CD4-positive, CD25-positive, alpha-beta regulatory T cell (primary cell): Measurements from ENCODE around the gene C13orf42. TPM values are rescaled to one million over a fixed set of nuclear protein-coding genes. Genes with fewer than 3 reads are reported as not detected.
A peak's percentile ranks its signal among the peaks of the same experiment; 100 is the strongest.

Experiments used
- ATAC-seq, 2 donors: fragments of 150-1000 bp; cut with Tn5 transposase; one replicate each; pipeline ENCODE4 v1.10.0; 2021; ENCODE audit warnings: low read depth in 2 of 2, moderate number of reproducible peaks in 2 of 2, moderate library complexity in 1 of 2
- DNase-seq, 3 donors: peaks; one replicate each; pipeline versions ENCODE4 v3.0.0 to v3.0.0-alpha.2; 2012 to 2022; ENCODE audit warnings: mixed read lengths in 1 of 3
- H3K27ac ChIP-seq: one replicate; pipeline ENCODE4 v1.7.0; 2013; ENCODE audit warnings: mild to moderate bottlenecking, low read length; ENCODE audit not compliant: insufficient read depth, poor library complexity, severe bottlenecking
- H3K27me3 ChIP-seq: one replicate; pipeline ENCODE4 v1.7.0; 2013; ENCODE audit warnings: low read length; ENCODE audit not compliant: control insufficient read depth, insufficient read depth
- H3K36me3 ChIP-seq: one replicate; pipeline ENCODE4 v1.7.0; 2013; ENCODE audit warnings: mild to moderate bottlenecking, low read length, moderate library complexity; ENCODE audit not compliant: control insufficient read depth, insufficient read depth
- H3K4me1 ChIP-seq: 2 replicates; pipeline ENCODE4 v1.7.0; 2013; ENCODE audit warnings: mild to moderate bottlenecking, low read length; ENCODE audit not compliant: insufficient read depth, control insufficient read depth, poor library complexity, severe bottlenecking
- H3K4me3 ChIP-seq: one replicate; pipeline ENCODE4 v1.7.0; 2013; ENCODE audit warnings: low read depth, mild to moderate bottlenecking, low read length, moderate library complexity
- H3K9me3 ChIP-seq, 2 experiments: 1 replicate in 1 of 2; 2 replicates in 1 of 2; pipeline ENCODE4 v1.7.0; 2013; ENCODE audit warnings: low read length in 2 of 2, mild to moderate bottlenecking in 1 of 2, moderate library complexity in 1 of 2; ENCODE audit not compliant: control insufficient read depth in 2 of 2
- H3K27ac Mint-ChIP-seq, 3 donors: one replicate each; pipeline ENCODE4 v1.8.0; 2020 to 2022; ENCODE audit warnings: mild to moderate bottlenecking in 3 of 3, mixed read lengths in 3 of 3, moderate library complexity in 2 of 3
- H3K27me3 Mint-ChIP-seq: one replicate; pipeline ENCODE4 v1.8.0; 2022; ENCODE audit warnings: mild to moderate bottlenecking, mixed read lengths
- H3K36me3 Mint-ChIP-seq: one replicate; pipeline ENCODE4 v1.8.0; 2020; ENCODE audit warnings: mixed read lengths
- H3K4me1 Mint-ChIP-seq, 4 donors: one replicate each; pipeline ENCODE4 v1.8.0; 2020 to 2022; ENCODE audit warnings: mixed read lengths in 4 of 4, mild to moderate bottlenecking in 1 of 4
- H3K4me3 Mint-ChIP-seq, 4 donors: one replicate each; pipeline ENCODE4 v1.8.0; 2020 to 2022; ENCODE audit warnings: mild to moderate bottlenecking in 4 of 4, mixed read lengths in 4 of 4, moderate library complexity in 3 of 4
- H3K9me3 Mint-ChIP-seq, 7 donors: one replicate each; pipeline ENCODE4 v1.8.0; 2020 to 2022; ENCODE audit warnings: mixed read lengths in 7 of 7, mild to moderate bottlenecking in 3 of 7, moderate library complexity in 2 of 7
- polyA plus RNA-seq, 4 donors: library from polyadenylated mRNA; unstranded; fragments of 300-500 nt; fragmentation: Illumina TruSeq; gene quantifications; one replicate each; pipeline ENCODE4 v1.2.3, GENCODE V29; 2021
- total RNA-seq: library from RNA; stranded (reverse); gene quantifications from one replicate; pipeline ENCODE4 v1.2.3, GENCODE V29; 2022

Gene C13orf42
- total and polyA plus RNA-seq, 5 donors from 2014 or later: not detected

DNA sequence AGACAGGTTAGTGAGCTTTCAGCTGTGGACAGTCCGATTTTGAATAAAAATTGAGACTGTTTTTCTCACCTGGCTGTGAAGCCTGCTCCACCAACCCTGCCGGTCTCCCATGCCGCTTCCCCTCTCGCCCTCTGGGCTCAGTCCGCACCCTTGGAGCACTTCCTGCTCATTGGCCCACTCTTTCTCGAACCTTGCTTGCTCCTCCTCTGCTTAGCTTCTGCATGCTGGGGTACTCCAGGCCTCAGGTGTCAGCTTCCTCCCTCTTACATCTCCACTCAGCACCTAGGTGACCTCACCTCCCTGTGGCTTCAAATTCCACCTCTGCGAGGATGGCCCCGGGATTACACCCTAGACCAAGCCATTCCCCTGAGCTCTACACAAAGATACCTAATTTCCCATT lies 39.6 kb downstream of the C13orf42 start:
- peaks cover 0 to 1% (median 0%) of the 10 kb centered on the region in 7 donors for H3K9me3 Mint-ChIP-seq
- H3K4me1 ChIP-seq: no peaks in the 10 kb centered on the region
- H3K9me3 ChIP-seq: no peaks in the 10 kb centered on the region
- peaks cover 2% of the 10 kb centered on the region for H3K27me3 ChIP-seq
- peaks cover 0 to 12% (median 6%) of the 10 kb centered on the region in 4 donors for H3K4me1 Mint-ChIP-seq
- no peak overlapping the region for H3K27ac Mint-ChIP-seq
- H3K4me3 Mint-ChIP-seq: no peak overlapping the region
- H3K27me3 Mint-ChIP-seq: peaks cover 8% of the 10 kb centered on the region
- H3K36me3 ChIP-seq: no peaks in the 10 kb centered on the region
- H3K27ac ChIP-seq: no peak overlapping the region
- no peaks in the 10 kb centered on the region for H3K36me3 Mint-ChIP-seq
- H3K4me3 ChIP-seq: no peak overlapping the region
- DNase-seq (no peak), ATAC-seq (no peak)

DNA sequence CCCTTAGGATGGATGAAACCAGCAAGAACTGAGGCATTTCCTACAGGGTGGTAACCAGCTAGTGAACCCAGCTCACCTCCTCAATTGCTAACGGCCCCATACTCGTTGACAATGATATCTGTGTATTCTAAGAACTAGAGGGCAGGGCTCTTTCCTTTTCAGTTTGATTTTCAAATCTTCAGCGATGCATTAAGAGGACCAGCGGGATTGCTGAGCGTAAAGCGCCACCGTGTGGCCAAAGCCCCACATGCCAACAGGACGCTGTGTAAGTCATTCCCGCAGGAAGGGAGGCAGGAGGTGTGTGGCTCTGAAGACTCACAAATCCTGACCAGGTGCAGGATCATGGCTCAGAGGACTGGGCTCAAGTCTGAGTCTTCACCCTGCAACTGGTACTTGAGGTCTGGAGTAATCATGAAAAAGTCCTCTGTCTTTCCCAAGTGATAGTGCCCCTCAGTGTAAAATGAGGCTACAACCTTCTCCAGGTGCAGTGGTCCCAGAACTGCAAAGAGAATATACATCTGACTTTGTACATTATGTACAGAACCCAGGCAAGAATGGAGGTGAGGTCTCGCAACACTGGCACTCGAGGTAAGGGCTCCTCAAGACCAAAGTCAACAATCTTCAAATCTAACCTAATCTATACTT lies 40.9 kb downstream of the C13orf42 start:
- peaks cover 0 to 12% (median 6%) of the 10 kb centered on the region in 4 donors for H3K4me1 Mint-ChIP-seq

DNA sequence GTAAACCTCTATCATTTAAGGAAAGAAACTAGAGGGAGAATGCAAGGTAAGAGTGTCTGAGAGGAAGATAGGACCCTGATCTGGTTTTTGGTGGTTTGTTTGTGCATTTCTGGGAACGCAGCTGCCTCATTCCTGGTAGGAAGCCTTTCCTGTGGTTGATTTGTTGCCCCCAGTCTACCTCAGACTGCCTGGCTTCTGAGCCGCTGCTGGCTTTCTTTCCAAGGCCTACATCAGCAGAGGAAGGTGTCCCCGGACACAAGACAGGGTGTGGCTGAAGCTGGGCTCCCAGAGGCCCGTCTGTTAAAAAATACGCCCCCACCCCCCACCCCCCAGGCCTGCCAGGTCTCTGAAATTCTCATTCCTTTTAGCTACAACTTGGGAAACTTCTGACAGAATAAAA lies 42.6 kb downstream of the C13orf42 start:
- Mint-ChIP-seq H3K4me3 (no peak overlapping the region), H3K4me1 (peaks cover 0 to 12% (median 6%) of the 10 kb centered on the region in 4 donors), H3K27ac (no peak overlapping the region), H3K9me3 (peaks cover 0 to 1% (median 0%) of the 10 kb centered on the region in 7 donors), H3K27me3 (peaks cover 19% of the 10 kb centered on the region), H3K36me3 (no peaks in the 10 kb centered on the region)
- DNase-seq (no peak), ATAC-seq (no peak)
- Histone ChIP-seq H3K9me3 (no peaks in the 10 kb centered on the region), H3K4me1 (no peaks in the 10 kb centered on the region), H3K4me3 (no peak overlapping the region), H3K27me3 (peaks cover 10% of the 10 kb centered on the region), H3K27ac (no peak overlapping the region), H3K36me3 (no peaks in the 10 kb centered on the region)

More for the DNA sequence above, 40.9 kb downstream of the C13orf42 start:
- Mint-ChIP-seq H3K27ac (peak overlapping the region; percentile 46 to 66 (median 56)), H3K4me3 (no peak overlapping the region), H3K36me3 (no peaks in the 10 kb centered on the region), H3K27me3 (peaks cover 16% of the 10 kb centered on the region), H3K9me3 (peaks cover 0 to 1% (median 0%) of the 10 kb centered on the region in 7 donors)
- Histone ChIP-seq H3K27ac (no peak overlapping the region), H3K9me3 (no peaks in the 10 kb centered on the region), H3K36me3 (no peaks in the 10 kb centered on the region), H3K27me3 (peaks cover 6% of the 10 kb centered on the region), H3K4me1 (no peaks in the 10 kb centered on the region), H3K4me3 (no peak overlapping the region)
- DNase-seq (peak; percentile 60 to 92 (median 70)), ATAC-seq (peak; percentile 76 to 85)

DNA sequence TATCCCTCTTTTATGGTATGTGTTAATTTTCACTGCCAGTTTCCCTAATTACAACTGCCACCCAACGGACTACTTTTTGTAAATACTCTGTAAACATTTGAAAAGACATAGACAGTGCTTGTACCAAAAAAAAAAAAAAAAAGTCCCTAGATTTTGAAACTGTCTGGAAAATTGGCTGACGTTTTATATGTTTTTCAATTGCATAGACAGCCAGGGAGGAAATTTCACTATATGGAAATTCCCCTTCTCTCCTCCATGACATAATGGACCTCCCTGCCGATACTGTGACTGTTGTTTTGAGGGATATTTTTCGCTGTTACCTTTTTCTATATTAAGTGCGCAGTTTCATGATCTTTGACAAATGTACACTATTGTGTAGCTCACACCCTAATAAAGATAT lies 43.4 kb downstream of the C13orf42 start:
- H3K9me3 Mint-ChIP-seq: peaks cover 0 to 1% (median 0%) of the 10 kb centered on the region in 7 donors
- H3K27me3 Mint-ChIP-seq: peaks cover 26% of the 10 kb centered on the region
- peaks cover 0 to 12% (median 6%) of the 10 kb centered on the region in 4 donors for H3K4me1 Mint-ChIP-seq

DNA sequence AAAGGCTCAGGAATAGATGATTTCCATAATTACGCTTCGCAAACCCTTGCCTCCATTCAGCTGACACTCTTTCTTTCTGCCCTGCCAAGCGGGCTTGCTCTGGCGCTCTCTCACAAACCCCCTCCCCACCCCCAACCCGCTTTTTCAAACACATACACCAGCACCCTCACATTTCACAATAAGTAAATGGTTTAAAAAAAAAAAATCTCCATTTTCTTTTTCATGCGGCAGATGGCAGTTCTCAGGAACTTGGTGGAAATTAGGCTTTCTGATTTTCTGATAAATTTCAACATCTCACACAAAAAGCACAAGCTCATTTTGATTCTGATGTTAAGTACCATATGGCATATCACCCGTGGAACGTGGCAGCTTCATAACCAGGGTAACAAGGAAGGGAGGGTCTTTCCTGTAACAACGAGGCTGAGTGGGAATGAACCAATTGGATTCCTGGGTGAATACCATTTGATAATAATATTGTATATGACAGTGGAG lies 43.8 kb downstream of the C13orf42 start:
- no peak overlapping the region for H3K27ac ChIP-seq
- no peaks in the 10 kb centered on the region for H3K9me3 ChIP-seq
- peaks cover 0 to 1% (median 0%) of the 10 kb centered on the region in 7 donors for H3K9me3 Mint-ChIP-seq
- no peak for DNase-seq
- H3K4me1 Mint-ChIP-seq: peaks cover 0 to 12% (median 6%) of the 10 kb centered on the region in 4 donors
- H3K27me3 Mint-ChIP-seq: peaks cover 26% of the 10 kb centered on the region
- peaks cover 14% of the 10 kb centered on the region for H3K27me3 ChIP-seq
- H3K4me3 Mint-ChIP-seq: no peak overlapping the region
- no peaks in the 10 kb centered on the region for H3K4me1 ChIP-seq
- no peak overlapping the region for H3K27ac Mint-ChIP-seq
- no peak for ATAC-seq
- H3K36me3 ChIP-seq: no peaks in the 10 kb centered on the region
- H3K36me3 Mint-ChIP-seq: no peaks in the 10 kb centered on the region
- H3K4me3 ChIP-seq: no peak overlapping the region

More for the DNA sequence above, 43.4 kb downstream of the C13orf42 start:
- Mint-ChIP-seq H3K36me3 (no peaks in the 10 kb centered on the region), H3K4me3 (no peak overlapping the region), H3K27ac (no peak overlapping the region)
- DNase-seq (no peak), ATAC-seq (no peak)
- no peak overlapping the region for H3K4me3 ChIP-seq
- no peak overlapping the region for H3K27ac ChIP-seq
- H3K9me3 ChIP-seq: no peaks in the 10 kb centered on the region
- H3K36me3 ChIP-seq: no peaks in the 10 kb centered on the region
- no peaks in the 10 kb centered on the region for H3K4me1 ChIP-seq
- peaks cover 11% of the 10 kb centered on the region for H3K27me3 ChIP-seq

DNA sequence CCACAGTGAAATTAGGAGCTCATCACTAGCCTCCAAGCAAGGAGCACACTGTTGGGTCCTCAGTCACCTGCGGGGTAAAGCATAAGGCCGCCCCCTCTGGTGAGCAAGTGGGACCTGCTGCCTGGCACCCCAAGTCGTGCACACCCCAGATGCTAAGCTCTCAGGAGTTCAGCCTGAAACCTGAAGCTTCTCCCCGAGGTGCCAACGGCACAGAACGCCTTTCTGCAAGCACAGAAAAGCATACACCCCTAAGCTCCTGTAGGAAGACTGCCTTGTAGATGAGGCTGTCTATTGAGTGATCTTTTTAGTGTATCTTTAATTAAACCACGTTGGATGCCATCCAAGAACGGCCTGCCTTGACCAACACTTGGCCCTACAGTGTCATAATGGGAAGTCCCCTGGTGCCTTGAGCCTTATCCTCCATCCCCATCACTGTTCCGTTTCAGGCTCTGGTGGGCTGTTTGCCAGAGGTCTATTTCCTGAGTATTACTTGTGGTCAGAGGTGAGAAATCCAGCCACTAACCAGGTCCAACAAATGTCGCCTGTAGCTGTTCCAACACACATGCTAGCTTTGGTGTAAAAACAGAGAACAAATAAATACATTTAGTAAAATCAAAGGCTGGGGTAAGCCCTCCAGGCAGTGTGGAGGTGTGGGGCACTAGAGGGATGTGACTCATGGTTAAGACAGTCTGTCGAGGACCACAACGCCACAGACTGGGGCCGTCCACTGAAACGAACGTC lies 44.8 kb downstream of the C13orf42 start:
- ATAC-seq: peak in 1 of 2 donors; percentile 8
- no peaks in the 10 kb centered on the region for H3K4me1 ChIP-seq
- Mint-ChIP-seq H3K4me3 (no peak overlapping the region), H3K27ac (no peak overlapping the region), H3K4me1 (peaks cover 0 to 12% (median 6%) of the 10 kb centered on the region in 4 donors), H3K27me3 (peaks cover 26% of the 10 kb centered on the region), H3K9me3 (peaks cover 0 to 1% (median 0%) of the 10 kb centered on the region in 7 donors), H3K36me3 (no peaks in the 10 kb centered on the region)
- no peak overlapping the region for H3K27ac ChIP-seq
- no peaks in the 10 kb centered on the region for H3K36me3 ChIP-seq
- DNase-seq: peak in 1 of 3 donors; percentile 26
- no peak overlapping the region for H3K4me3 ChIP-seq
- H3K27me3 ChIP-seq: peaks cover 14% of the 10 kb centered on the region
- no peaks in the 10 kb centered on the region for H3K9me3 ChIP-seq

DNA sequence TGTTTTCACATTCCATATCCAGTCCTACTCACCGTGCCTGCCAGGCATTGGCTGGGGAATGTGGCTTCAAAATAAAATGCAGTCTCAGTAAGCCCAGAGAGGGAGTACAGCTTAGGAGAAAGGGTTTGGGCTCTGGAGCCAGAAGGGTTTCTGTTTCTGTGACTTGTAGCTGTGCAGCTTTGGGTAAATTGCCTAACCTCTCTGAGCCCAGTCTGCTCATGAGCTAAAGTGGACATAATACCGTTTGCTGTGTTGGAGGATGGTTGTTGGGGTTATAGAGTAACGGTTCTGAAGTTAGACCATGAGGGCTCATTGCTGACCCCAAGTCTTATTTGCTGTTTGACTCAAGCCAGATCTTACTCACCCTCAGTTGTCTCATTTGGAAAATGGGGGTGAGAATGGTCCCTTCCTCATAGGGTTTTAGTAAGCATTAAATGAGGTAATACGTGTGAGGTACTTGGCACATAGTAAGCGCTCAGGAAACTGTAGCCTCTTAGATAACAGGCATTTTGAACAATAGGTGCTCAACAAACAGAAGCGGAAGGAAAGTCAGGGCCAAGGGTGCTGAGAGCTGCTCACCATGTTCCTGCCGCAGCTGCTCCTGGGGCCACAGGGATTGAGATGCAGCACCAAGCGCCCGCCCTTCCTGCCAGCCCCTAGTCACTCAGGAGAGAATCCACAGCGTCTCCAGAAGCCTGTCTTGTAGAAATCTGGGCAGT lies 45.5 kb downstream of the C13orf42 start:
- peaks cover 0 to 1% (median 0%) of the 10 kb centered on the region in 7 donors for H3K9me3 Mint-ChIP-seq
- peaks cover 32% of the 10 kb centered on the region for H3K27me3 Mint-ChIP-seq
- Histone ChIP-seq H3K4me1 (no peaks in the 10 kb centered on the region), H3K4me3 (no peak overlapping the region), H3K27me3 (peaks cover 14% of the 10 kb centered on the region), H3K27ac (no peak overlapping the region), H3K9me3 (no peaks in the 10 kb centered on the region), H3K36me3 (no peaks in the 10 kb centered on the region)
- ATAC-seq: no peak
- DNase-seq: no peak
- H3K4me1 Mint-ChIP-seq: peaks cover 0 to 12% (median 6%) of the 10 kb centered on the region in 4 donors
- no peak overlapping the region for H3K27ac Mint-ChIP-seq
- no peaks in the 10 kb centered on the region for H3K36me3 Mint-ChIP-seq
- no peak overlapping the region for H3K4me3 Mint-ChIP-seq
